Suprapubic skin (tissue), 4 donors: Measurements from ENCODE around the gene ANKRD13D. TPM values are rescaled to one million over a fixed set of nuclear protein-coding genes. Genes with fewer than 3 reads are reported as not detected.
A peak's percentile ranks its signal among the peaks of the same experiment; 100 is the strongest.

ENCODE experiments used
- DNase-seq, 2 donors: peaks; one replicate each; pipeline ENCODE4 v3.0.0-alpha.2; 2019; ENCODE audit warnings: low spot score in 2 of 2
- H3K27ac ChIP-seq: fragments of 200-600 bp; sonication (generic); one replicate; pipeline ENCODE4 v1.5.1; 2019
- H3K27me3 ChIP-seq: fragments of 200-600 bp; sonication (generic); one replicate; pipeline ENCODE4 v1.5.1; 2019
- H3K36me3 ChIP-seq: fragments of 200-600 bp; sonication (generic); one replicate; pipeline ENCODE4 v1.5.1; 2019
- H3K4me1 ChIP-seq: fragments of 200-600 bp; sonication (generic); one replicate; pipeline ENCODE4 v1.5.1; 2019
- H3K4me3 ChIP-seq: fragments of 200-600 bp; sonication (generic); one replicate; pipeline ENCODE4 v1.5.1; 2019; ENCODE audit warnings: mild to moderate bottlenecking
- H3K9me3 ChIP-seq: fragments of 200-600 bp; sonication (generic); one replicate; pipeline ENCODE4 v1.5.1; 2019
- EP300 ChIP-seq: sonication (generic); formaldehyde crosslinking; IDR thresholded peaks from one replicate; pipeline ENCODE4 v1.6.1; 2017; ENCODE audit warnings: antibody characterized with exemption
- POLR2A ChIP-seq, 2 donors: fragments of 450-650 bp; IDR thresholded peaks; one replicate each; pipeline ENCODE4 v1.6.1; 2017; ENCODE audit warnings: antibody characterized with exemption in 2 of 2, mild to moderate bottlenecking in 2 of 2, moderate library complexity in 2 of 2
- POLR2AphosphoS5 ChIP-seq, 3 donors: sonication (generic); formaldehyde crosslinking; IDR thresholded peaks; one replicate each; pipeline ENCODE4 v1.6.1; 2017; ENCODE audit warnings: antibody characterized with exemption in 3 of 3
- WGBS: methylation state at CpG from one replicate; pipeline ENCODE4 v1.1.5; 2018; 5-methylcytosine and 5-hydroxymethylcytosine counted together
- total RNA-seq, 4 donors: library from RNA; depleted of rRNA; stranded (reverse); fragments of >200 nt; gene quantifications; one replicate each; pipeline ENCODE4 v1.1.0, GENCODE V29; 2016
- TF ChIP-seq, protein P1 (sequence below), 2 donors: fragments of 200-600 bp in 1 of 2; fragments of 450-650 bp in 1 of 2; sonication (generic) in 1 of 2; IDR thresholded peaks; one replicate each; pipeline ENCODE4 v1.5.1; 2016 to 2019; ENCODE audit warnings: antibody characterized with exemption in 2 of 2, mild to moderate bottlenecking in 1 of 2, moderate library complexity in 1 of 2

The ANKRD13D gene
- total RNA-seq, 4 donors from 2014 or later = 55.7 to 154 (median 77.2) TPM

DNA sequence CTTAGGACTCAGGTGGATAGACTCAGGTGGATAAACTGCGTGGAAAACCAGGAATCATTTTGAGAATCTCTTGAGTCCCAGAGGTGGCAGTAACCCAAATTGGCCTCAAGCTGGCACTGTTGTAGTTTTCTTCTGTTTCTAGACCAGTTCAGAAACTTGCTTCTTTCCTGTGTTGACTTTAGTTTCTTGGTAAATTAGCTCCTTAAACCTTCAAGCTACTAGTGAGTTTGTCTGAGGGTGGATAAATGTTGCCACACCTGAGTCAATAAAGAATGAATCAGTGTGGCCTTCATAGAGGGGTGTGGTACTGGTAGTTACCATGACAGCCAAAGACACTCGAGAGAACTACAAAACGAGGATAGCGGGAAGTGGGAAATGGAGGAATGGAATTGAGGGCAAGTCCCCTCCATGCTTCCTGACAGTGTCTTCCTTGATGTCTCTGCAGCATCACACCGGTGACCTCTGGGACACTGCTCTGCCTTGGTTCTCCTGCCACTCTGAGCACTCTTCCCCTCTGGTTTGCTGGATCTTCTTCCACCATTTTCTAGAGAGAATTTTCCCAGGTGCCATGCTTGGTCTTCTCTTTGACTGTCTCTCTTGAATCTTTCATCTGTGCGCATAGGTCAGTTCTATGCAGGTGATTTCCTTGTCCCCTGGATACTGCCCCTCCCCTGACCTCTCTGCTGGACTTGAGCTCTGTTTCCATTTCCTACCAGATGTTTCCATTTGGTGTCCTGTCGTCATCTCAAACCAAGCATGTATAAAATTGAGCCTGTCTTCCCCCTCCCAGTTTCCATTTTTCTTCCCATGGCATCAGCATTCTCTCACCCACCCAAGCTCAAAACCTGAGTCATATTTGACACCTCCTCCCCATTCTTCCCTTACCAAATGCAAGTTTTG is 57.1 kb downstream of the ANKRD13D start:
- Histone ChIP-seq H3K27ac (peak overlapping the region; percentile 85), H3K4me3 (no peak overlapping the region), H3K9me3 (no peaks in the 10 kb centered on the region), H3K36me3 (no peaks in the 10 kb centered on the region), H3K27me3 (no peaks in the 10 kb centered on the region), H3K4me1 (peaks cover 31% of the 10 kb centered on the region)
- TF ChIP-seq, protein P1, sequence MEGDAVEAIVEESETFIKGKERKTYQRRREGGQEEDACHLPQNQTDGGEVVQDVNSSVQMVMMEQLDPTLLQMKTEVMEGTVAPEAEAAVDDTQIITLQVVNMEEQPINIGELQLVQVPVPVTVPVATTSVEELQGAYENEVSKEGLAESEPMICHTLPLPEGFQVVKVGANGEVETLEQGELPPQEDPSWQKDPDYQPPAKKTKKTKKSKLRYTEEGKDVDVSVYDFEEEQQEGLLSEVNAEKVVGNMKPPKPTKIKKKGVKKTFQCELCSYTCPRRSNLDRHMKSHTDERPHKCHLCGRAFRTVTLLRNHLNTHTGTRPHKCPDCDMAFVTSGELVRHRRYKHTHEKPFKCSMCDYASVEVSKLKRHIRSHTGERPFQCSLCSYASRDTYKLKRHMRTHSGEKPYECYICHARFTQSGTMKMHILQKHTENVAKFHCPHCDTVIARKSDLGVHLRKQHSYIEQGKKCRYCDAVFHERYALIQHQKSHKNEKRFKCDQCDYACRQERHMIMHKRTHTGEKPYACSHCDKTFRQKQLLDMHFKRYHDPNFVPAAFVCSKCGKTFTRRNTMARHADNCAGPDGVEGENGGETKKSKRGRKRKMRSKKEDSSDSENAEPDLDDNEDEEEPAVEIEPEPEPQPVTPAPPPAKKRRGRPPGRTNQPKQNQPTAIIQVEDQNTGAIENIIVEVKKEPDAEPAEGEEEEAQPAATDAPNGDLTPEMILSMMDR (IDR thresholded peaks at IDR 0.05) = peak in 1 of 2 donors; percentile 32
- no peak for TF ChIP-seq POLR2A (IDR thresholded peaks at IDR 0.05)
- 62% methylated on average over 7 of the region's 7 CpGs for WGBS
- no peak for DNase-seq

DNA sequence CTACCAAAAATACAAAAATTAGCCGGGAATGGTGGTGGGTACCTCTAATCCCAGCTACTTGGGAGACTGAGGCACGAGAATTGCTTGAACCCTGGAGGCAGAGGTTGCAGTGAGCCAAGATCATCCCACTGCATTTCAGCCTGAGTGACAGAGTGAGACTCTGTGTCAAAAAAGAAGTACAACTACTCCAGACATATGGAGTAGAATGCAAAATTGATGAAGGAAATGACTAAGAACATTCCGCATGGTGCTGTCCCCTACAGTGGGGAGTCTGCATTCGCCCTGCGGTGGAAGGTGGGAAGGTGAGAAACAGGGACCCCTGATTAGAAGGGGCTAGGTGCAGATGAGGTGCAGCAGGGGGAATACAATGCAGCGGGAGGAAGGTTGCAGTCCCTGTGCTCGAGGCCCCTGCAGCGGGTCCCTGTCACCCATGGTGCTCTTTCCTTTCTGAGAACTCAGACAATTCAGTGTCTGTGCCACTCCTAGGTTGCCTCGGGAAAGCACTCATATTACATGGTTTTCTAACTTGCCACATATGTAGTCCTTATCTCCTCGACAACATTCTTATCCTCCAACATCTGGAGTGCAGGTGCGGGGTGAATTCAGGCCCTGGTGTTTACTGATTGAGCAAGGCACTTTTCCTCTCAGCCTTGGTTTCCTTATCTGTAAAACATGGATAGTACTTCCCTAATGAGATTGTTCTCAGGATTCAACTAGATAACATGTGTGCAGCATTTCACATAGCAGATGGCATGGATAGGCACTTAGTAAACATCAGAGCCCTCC is 59.1 kb downstream of the ANKRD13D start:
- H3K27ac ChIP-seq = no peak overlapping the region
- WGBS = 69% methylated on average over 11 of the region's 11 CpGs
- no peaks in the 10 kb centered on the region for H3K36me3 ChIP-seq

DNA sequence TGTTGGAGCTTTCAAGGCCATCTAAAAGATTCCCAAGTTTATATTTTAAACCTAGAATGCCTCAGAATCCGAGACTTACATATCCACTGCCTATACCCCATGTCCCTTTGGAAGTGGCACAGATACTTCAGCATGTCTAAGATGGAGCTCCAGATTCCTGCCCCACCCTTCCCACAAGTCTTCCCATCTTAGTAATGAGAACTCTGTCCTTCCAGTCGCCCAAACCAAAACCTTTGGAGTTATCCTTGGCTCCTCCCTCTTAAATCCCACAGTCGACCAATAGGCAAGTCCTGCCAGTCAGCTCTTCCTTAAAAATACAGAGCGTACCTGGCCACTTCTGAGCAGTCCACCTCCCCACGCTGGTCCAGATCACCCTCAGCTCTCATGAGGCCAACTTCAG is 59.9 kb downstream of the ANKRD13D start:
- no peaks in the 10 kb centered on the region for H3K36me3 ChIP-seq
- H3K27me3 ChIP-seq = no peaks in the 10 kb centered on the region
- DNase-seq = peak in 1 of 2 donors; percentile 26
- no peak overlapping the region for H3K27ac ChIP-seq
- H3K4me3 ChIP-seq = no peak overlapping the region
- peaks cover 54% of the 10 kb centered on the region for H3K4me1 ChIP-seq
- TF ChIP-seq, protein P1 (IDR thresholded peaks at IDR 0.05) = no peak
- TF ChIP-seq POLR2AphosphoS5 (IDR thresholded peaks at IDR 0.05) (no peak), POLR2A (IDR thresholded peaks at IDR 0.05) (no peak), EP300 (no peak)
- WGBS = 67% methylated on average over 5 of the region's 5 CpGs
- H3K9me3 ChIP-seq = no peaks in the 10 kb centered on the region

More for the DNA sequence above, 59.1 kb downstream of the ANKRD13D start:
- no peaks in the 10 kb centered on the region for H3K9me3 ChIP-seq
- no peak overlapping the region for H3K4me3 ChIP-seq
- H3K27me3 ChIP-seq = no peaks in the 10 kb centered on the region
- H3K4me1 ChIP-seq = peaks cover 49% of the 10 kb centered on the region
- TF ChIP-seq POLR2A (IDR thresholded peaks at IDR 0.05) = no peak
- TF ChIP-seq, protein P1 (IDR thresholded peaks at IDR 0.05) = no peak
- no peak for TF ChIP-seq EP300
- DNase-seq = peak in 1 of 2 donors; percentile 32

DNA sequence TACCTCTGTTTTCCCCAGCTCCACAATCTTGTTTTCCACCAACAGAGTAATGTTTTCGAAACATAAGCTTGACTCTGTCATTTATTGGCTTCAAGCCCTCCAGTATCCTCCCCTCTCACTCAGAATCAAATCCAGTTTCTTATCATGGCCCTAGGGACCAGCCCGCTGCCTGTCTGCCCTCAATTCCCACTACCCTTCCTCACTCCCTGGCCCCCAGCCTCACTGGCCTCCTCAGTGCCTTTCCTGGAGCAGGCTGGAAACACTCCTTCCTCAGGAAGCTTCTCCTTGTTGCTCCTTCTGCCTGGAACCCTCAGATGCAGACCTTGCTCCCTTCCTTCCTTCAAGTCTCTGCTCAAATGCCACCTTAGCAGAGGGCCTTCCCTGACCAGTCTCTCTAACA is 60.4 kb downstream of the ANKRD13D start:
- no peaks in the 10 kb centered on the region for H3K9me3 ChIP-seq
- H3K27ac ChIP-seq = no peak overlapping the region
- 90% methylated on average over 2 of the region's 2 CpGs for WGBS
- H3K27me3 ChIP-seq = no peaks in the 10 kb centered on the region
- no peak overlapping the region for H3K4me3 ChIP-seq
- TF ChIP-seq EP300 (no peak), POLR2AphosphoS5 (IDR thresholded peaks at IDR 0.05) (no peak), POLR2A (IDR thresholded peaks at IDR 0.05) (no peak)
- TF ChIP-seq, protein P1 (IDR thresholded peaks at IDR 0.05) = no peak
- peaks cover 59% of the 10 kb centered on the region for H3K4me1 ChIP-seq
- no peak for DNase-seq
- no peaks in the 10 kb centered on the region for H3K36me3 ChIP-seq

DNA sequence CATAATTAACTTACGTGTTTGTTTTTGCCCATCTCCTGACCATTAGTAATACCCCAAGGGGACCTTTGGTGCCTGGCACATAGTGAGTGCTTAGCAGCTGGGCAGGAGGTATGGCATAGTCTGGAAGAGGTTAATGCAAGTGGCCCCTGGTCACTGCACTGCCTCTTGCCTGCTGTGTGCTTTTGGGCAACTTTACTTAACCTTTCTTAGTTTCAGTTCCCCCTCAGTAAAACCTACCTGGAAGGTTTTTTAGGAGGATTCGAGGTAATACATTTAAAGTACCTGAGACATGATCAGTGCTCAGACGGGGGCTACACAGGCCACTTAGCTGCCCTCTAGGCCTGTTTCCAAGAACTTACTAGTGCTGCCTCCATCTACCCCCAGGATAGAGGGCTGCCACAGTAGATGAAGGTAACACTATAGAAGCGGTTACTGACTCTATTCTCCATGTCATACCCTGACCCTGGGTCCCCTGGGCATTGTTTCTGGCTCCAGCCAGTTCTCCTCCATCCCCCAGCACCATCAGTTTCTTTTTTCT is 60.9 kb downstream of the ANKRD13D start:
- no peak for DNase-seq
- H3K36me3 ChIP-seq = no peaks in the 10 kb centered on the region
- H3K9me3 ChIP-seq = no peaks in the 10 kb centered on the region
- H3K27me3 ChIP-seq = no peaks in the 10 kb centered on the region
- WGBS = 92% methylated on average over 4 of the region's 4 CpGs
- H3K4me1 ChIP-seq = peaks cover 64% of the 10 kb centered on the region
- TF ChIP-seq EP300 = no peak
- TF ChIP-seq POLR2AphosphoS5 (IDR thresholded peaks at IDR 0.05) = no peak
- TF ChIP-seq, protein P1 (IDR thresholded peaks at IDR 0.05) = no peak
- no peak for TF ChIP-seq POLR2A (IDR thresholded peaks at IDR 0.05)
- H3K27ac ChIP-seq = no peak overlapping the region
- no peak overlapping the region for H3K4me3 ChIP-seq
